Ishikawa (cell line): Measurements from ENCODE around the gene CCSAP.

ENCODE experiments used
- CEBPB ChIP-seq: IDR thresholded peaks from 2 replicates; pipeline ENCODE4 v1.6.1; 2012
- CREB1 ChIP-seq: IDR thresholded peaks from 2 replicates; pipeline ENCODE4 v1.6.1; 2012; ENCODE audit warnings: low read depth
- EGR1 ChIP-seq: IDR thresholded peaks from 2 replicates; pipeline ENCODE4 v1.6.1; 2012
- EP300 ChIP-seq: IDR thresholded peaks from 2 replicates; pipeline ENCODE4 v1.6.1; 2012; ENCODE audit warnings: borderline replicate concordance
- FOXM1 ChIP-seq: IDR thresholded peaks from 2 replicates; pipeline ENCODE4 v1.6.1; 2012; ENCODE audit warnings: low read depth, borderline replicate concordance
- NFIC ChIP-seq: IDR thresholded peaks from 2 replicates; pipeline ENCODE4 v1.6.1; 2012
- RAD21 ChIP-seq: IDR thresholded peaks from 2 replicates; pipeline ENCODE4 v1.6.1; 2012; ENCODE audit warnings: low read depth
- TAF1 ChIP-seq: IDR thresholded peaks from 2 replicates; pipeline ENCODE4 v1.6.1; 2012; ENCODE audit warnings: low read depth, mild to moderate bottlenecking
- TCF12 ChIP-seq: IDR thresholded peaks from 2 replicates; pipeline ENCODE4 v1.6.1; 2012; ENCODE audit warnings: low read depth
- TEAD4 ChIP-seq: IDR thresholded peaks from 2 replicates; pipeline ENCODE4 v1.6.1; 2012
- YY1 ChIP-seq: IDR thresholded peaks from 2 replicates; pipeline ENCODE4 v1.6.1; 2012; ENCODE audit warnings: low read depth
- ZBTB7A ChIP-seq: IDR thresholded peaks from 2 replicates; pipeline ENCODE4 v1.6.1; 2012; ENCODE audit warnings: low read depth
- TF ChIP-seq, protein P1 (sequence below): IDR thresholded peaks from 2 replicates; pipeline ENCODE4 v1.6.1; 2012
- TF ChIP-seq, protein P2 (sequence below): IDR thresholded peaks from 2 replicates; pipeline ENCODE4 v1.6.1; 2012
- TF ChIP-seq, protein P3 (sequence below): IDR thresholded peaks from 2 replicates; pipeline ENCODE4 v1.6.1; 2012; ENCODE audit warnings: low read depth, mild to moderate bottlenecking

Gene CCSAP

GRCh38 chr1:229342656-229343569 is at the start of gene CCSAP:
Gene CCSAP (minus strand): TSS chr1:229343047. CDS start chr1:229342465, 582 bp downstream.
- peak; percentile 15; the same call in 1 of the 2 replicates for TF ChIP-seq TAF1
- TF ChIP-seq EP300: no peak
- TF ChIP-seq, protein P1, sequence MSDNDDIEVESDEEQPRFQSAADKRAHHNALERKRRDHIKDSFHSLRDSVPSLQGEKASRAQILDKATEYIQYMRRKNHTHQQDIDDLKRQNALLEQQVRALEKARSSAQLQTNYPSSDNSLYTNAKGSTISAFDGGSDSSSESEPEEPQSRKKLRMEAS: peak; percentile 68
- peak; percentile 97 for TF ChIP-seq ZBTB7A
- TF ChIP-seq YY1: peak; percentile 73; the same call in 1 of the 2 replicates

- TF ChIP-seq CEBPB (no peak), EGR1 (no peak), FOXM1 (no peak), TAF1 (no peak), NFIC (no peak), TEAD4 (no peak), YY1 (no peak), RAD21 (no peak)
- TF ChIP-seq, protein P1: no peak
- TF ChIP-seq, protein P2, sequence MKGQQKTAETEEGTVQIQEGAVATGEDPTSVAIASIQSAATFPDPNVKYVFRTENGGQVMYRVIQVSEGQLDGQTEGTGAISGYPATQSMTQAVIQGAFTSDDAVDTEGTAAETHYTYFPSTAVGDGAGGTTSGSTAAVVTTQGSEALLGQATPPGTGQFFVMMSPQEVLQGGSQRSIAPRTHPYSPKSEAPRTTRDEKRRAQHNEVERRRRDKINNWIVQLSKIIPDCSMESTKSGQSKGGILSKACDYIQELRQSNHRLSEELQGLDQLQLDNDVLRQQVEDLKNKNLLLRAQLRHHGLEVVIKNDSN: no peak
These were observed 47.3 kb upstream of the CCSAP start for GRCh38 chr1:229390130-229390529.

DNA sequence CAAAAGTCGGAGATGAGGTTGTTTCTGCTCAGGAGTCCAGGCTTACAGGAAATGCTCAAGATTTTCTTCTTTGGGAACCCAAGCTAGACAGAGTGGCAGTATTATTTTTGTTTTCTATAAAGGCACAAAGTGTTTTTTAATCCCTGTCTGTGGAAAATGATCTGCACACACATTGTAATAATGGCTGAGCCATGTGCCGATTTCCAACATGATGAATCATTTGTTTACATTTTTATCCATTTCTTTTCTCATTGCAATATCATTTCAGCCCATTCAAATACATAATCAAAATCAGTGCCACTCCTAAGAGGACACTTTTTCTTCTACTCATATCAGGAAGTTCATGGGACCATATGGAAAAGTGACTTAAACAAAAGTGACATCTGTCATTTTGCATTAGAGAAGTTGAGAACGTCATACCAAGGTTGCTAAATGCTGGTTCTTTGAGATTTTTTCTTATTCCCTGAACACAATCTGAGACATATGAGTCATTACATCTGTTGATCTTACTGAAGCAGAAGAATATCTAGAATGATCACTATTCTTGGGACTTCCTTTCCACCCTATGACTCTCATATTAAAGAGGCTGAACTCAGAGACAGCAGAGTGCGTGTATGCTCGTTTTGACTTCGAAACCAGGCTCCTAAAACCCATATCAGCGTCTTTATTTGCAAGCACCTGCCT is 46.2 kb upstream of the CCSAP start:
- TF ChIP-seq TAF1 (no peak), TCF12 (no peak), EGR1 (no peak), CEBPB (no peak), YY1 (no peak), EP300 (no peak), FOXM1 (no peak), ZBTB7A (no peak), TEAD4 (no peak), CREB1 (no peak)
- TF ChIP-seq, protein P3, sequence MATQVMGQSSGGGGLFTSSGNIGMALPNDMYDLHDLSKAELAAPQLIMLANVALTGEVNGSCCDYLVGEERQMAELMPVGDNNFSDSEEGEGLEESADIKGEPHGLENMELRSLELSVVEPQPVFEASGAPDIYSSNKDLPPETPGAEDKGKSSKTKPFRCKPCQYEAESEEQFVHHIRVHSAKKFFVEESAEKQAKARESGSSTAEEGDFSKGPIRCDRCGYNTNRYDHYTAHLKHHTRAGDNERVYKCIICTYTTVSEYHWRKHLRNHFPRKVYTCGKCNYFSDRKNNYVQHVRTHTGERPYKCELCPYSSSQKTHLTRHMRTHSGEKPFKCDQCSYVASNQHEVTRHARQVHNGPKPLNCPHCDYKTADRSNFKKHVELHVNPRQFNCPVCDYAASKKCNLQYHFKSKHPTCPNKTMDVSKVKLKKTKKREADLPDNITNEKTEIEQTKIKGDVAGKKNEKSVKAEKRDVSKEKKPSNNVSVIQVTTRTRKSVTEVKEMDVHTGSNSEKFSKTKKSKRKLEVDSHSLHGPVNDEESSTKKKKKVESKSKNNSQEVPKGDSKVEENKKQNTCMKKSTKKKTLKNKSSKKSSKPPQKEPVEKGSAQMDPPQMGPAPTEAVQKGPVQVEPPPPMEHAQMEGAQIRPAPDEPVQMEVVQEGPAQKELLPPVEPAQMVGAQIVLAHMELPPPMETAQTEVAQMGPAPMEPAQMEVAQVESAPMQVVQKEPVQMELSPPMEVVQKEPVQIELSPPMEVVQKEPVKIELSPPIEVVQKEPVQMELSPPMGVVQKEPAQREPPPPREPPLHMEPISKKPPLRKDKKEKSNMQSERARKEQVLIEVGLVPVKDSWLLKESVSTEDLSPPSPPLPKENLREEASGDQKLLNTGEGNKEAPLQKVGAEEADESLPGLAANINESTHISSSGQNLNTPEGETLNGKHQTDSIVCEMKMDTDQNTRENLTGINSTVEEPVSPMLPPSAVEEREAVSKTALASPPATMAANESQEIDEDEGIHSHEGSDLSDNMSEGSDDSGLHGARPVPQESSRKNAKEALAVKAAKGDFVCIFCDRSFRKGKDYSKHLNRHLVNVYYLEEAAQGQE: no peak
- TF ChIP-seq, protein P1: no peak

DNA sequence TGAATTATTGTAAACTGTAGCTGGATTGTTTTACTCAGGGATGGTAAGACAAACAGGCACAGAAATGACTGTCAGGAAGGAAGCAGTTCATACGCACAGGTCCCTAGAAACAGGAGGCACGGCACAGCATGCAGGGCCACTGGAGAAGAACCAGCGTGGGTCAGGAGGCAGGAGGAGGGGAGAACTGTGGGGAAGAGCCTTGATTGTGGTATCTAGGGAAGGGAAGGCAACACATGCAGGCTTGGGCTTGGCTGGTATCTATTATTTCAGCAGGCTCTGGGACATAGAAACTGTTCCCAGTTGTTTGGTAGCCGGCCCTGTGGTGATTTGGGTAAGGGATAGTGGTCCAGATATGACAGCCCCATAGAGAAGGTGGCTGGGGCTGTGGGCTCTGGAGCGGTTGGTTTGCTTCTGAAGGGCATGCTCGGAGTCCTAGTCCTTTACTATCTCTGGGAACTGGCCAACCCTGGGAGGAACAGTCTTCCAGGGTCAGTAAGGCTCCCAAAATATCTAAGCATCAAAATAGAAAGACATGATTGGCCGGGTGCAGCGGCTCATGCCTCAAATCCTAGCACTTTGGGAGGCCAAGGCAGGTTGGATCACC is 43.1 kb upstream of the CCSAP start:
- TF ChIP-seq CREB1 (no peak), TCF12 (no peak), ZBTB7A (no peak), YY1 (no peak), FOXM1 (no peak)
- TF ChIP-seq, protein P3: no peak
- TF ChIP-seq, protein P2: no peak

DNA sequence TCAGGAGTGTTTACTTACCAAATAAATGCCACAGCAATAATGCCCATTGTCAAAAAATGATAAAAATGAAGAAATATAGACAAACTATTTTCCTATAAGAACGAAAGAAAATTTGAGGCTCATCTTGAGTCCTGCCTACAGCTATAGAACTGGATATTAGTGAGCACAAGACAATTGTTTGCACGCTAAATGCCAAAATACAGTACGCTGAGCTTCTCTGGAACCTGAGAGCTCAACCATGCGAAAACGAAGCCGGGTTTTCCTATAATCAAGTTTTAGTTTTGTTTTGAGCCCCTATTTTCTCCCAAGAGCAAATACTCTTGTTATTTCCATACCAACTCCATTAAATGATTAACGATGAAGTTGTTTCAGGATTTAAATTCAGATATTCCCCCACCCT is 42.0 kb upstream of the CCSAP start:
- no peak for TF ChIP-seq YY1

DNA sequence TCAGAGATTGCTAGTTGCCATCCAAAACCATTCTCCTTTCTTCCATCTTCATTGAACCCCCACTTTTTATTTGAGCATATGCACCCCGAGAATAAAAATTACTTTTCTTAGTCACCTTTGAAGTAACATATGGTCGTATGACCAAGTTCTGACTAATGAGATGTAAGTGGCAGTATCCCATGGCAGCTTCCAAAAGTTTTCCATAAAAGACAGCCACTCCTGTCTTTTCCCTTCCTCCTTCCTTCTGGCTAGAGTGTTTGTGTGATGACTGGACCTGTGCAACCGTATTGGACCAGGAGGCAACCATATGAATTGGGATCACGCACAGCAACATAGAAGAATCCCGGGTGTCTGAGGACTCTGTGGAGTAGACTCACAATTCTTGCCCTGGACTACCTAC is 41.1 kb upstream of the CCSAP start:
- TF ChIP-seq YY1: no peak
- TF ChIP-seq TAF1: no peak
- no peak for TF ChIP-seq TCF12
- TF ChIP-seq RAD21: no peak
- TF ChIP-seq EGR1: no peak
- TF ChIP-seq CREB1: no peak
- TF ChIP-seq, protein P2: no peak
- TF ChIP-seq, protein P1: no peak
- no peak for TF ChIP-seq FOXM1
- no peak for TF ChIP-seq CEBPB
